HFFc6 (cell line): ENCODE measurements around the gene BIRC7. TPM values are rescaled to one million over a fixed set of nuclear protein-coding genes. Genes with fewer than 3 reads are reported as not detected.

Source experiments
- DNase-seq: peaks from one replicate; pipeline ENCODE4 v3.0.0-alpha.2; 2018
- H3K27ac Mint-ChIP-seq: 2 replicates; pipeline ENCODE4 v1.8.0; 2020; ENCODE audit warnings: mild to moderate bottlenecking, mixed read lengths
- H3K27me3 Mint-ChIP-seq: 2 replicates; pipeline ENCODE4 v1.8.0; 2021; ENCODE audit warnings: mild to moderate bottlenecking, moderate library complexity, mixed read lengths; ENCODE audit not compliant: insufficient read depth
- H3K36me3 Mint-ChIP-seq: 2 replicates; pipeline ENCODE4 v1.8.0; 2021; ENCODE audit warnings: low read depth, mixed read lengths
- H3K4me1 Mint-ChIP-seq: 2 replicates; pipeline ENCODE4 v1.8.0; 2020; ENCODE audit warnings: low read depth, mixed read lengths
- H3K4me3 Mint-ChIP-seq: 2 replicates; pipeline ENCODE4 v1.8.0; 2020; ENCODE audit warnings: mild to moderate bottlenecking, moderate library complexity, mixed read lengths
- H3K9me3 Mint-ChIP-seq: 2 replicates; pipeline ENCODE4 v1.8.0; 2020; ENCODE audit warnings: mild to moderate bottlenecking, mixed read lengths
- CTCF ChIP-seq: fragments of 200-600 bp; sonication (generic); IDR thresholded peaks from 2 replicates; pipeline ENCODE4 v1.5.0; 2021; ENCODE audit warnings: antibody characterized with exemption, mild to moderate bottlenecking
- total RNA-seq, 6 experiments: library from RNA; stranded (reverse); fragmentation: NEBNext Ultra II Directional; extraction: Animal tissue kit (Norgen Biotek cat#: 25700); gene quantifications; 2 replicates in 1 of 6; 3 replicates in 5 of 6; pipeline ENCODE4 v1.2.3, GENCODE V29; 2021

The BIRC7 gene
- total RNA-seq, 6 experiments from 2014 or later = not detected

- peaks cover 2% of the 10 kb centered on the region; the same call in 1 of the 2 replicates for H3K27me3 Mint-ChIP-seq
- DNase-seq = no peak
- H3K36me3 Mint-ChIP-seq = no peaks in the 10 kb centered on the region
- no peaks in the 10 kb centered on the region; the same call in 1 of the 2 replicates for H3K9me3 Mint-ChIP-seq
- H3K27ac Mint-ChIP-seq = no peak overlapping the region
- no peak overlapping the region for H3K4me3 Mint-ChIP-seq
- TF ChIP-seq CTCF = no peak
- no peaks in the 10 kb centered on the region for H3K4me1 Mint-ChIP-seq
These were observed 46.9 kb upstream of the BIRC7 start for GRCh38 chr20:63188641-63189321.

GRCh38 chr20:63189322-63189642 is 46.4 kb upstream of the BIRC7 start:
- no peaks in the 10 kb centered on the region; the same call in 1 of the 2 replicates for H3K9me3 Mint-ChIP-seq
- H3K27me3 Mint-ChIP-seq = peaks cover 2% of the 10 kb centered on the region; the same call in 1 of the 2 replicates
- no peaks in the 10 kb centered on the region for H3K4me1 Mint-ChIP-seq
- no peaks in the 10 kb centered on the region for H3K36me3 Mint-ChIP-seq
- H3K27ac Mint-ChIP-seq = no peak overlapping the region
- H3K4me3 Mint-ChIP-seq = no peak overlapping the region
- no peak for TF ChIP-seq CTCF
- DNase-seq = no peak

GRCh38 chr20:63189846-63190559 is 45.7 kb upstream of the BIRC7 start:
- DNase-seq = no peak
- H3K4me3 Mint-ChIP-seq = no peak overlapping the region
- H3K27ac Mint-ChIP-seq = no peak overlapping the region
- no peaks in the 10 kb centered on the region for H3K4me1 Mint-ChIP-seq
- H3K27me3 Mint-ChIP-seq = peaks cover 2% of the 10 kb centered on the region; the same call in 1 of the 2 replicates
- TF ChIP-seq CTCF = no peak
- peaks cover 5% of the 10 kb centered on the region for H3K36me3 Mint-ChIP-seq
- H3K9me3 Mint-ChIP-seq = no peaks in the 10 kb centered on the region; the same call in 1 of the 2 replicates

GRCh38 chr20:63190828-63191227 is 44.9 kb upstream of the BIRC7 start:
- Mint-ChIP-seq H3K27ac (no peak overlapping the region), H3K9me3 (no peaks in the 10 kb centered on the region; the same call in 1 of the 2 replicates), H3K4me1 (no peaks in the 10 kb centered on the region), H3K36me3 (peaks cover 5% of the 10 kb centered on the region), H3K4me3 (no peak overlapping the region), H3K27me3 (peaks cover 2% of the 10 kb centered on the region; the same call in 1 of the 2 replicates)
- no peak for TF ChIP-seq CTCF
- no peak for DNase-seq

GRCh38 chr20:63191400-63191799 is 44.3 kb upstream of the BIRC7 start:
- no peaks in the 10 kb centered on the region; the same call in 1 of the 2 replicates for H3K9me3 Mint-ChIP-seq
- no peak overlapping the region for H3K27ac Mint-ChIP-seq
- no peak overlapping the region for H3K4me3 Mint-ChIP-seq
- H3K27me3 Mint-ChIP-seq = peaks cover 2% of the 10 kb centered on the region; the same call in 1 of the 2 replicates
- H3K36me3 Mint-ChIP-seq = peaks cover 5% of the 10 kb centered on the region
- no peak for DNase-seq
- no peak for TF ChIP-seq CTCF
- peaks cover 4% of the 10 kb centered on the region for H3K4me1 Mint-ChIP-seq
